SK-N-SH treated with all-trans-retinoic acid at 6 μM for 48 hours (cell line): ENCODE data around the gene NFIB.

ENCODE experiments used
- BACH2 ChIP-seq: fragments of 250-450 bp; sonication (Bioruptor Pico); IDR thresholded peaks from 2 replicates; pipeline ENCODE4 v1.9.0; 2021; ENCODE audit warnings: mild to moderate bottlenecking, borderline replicate concordance
- CREB5 ChIP-seq: fragments of 250-450 bp; sonication (Bioruptor Pico); IDR thresholded peaks from 2 replicates; pipeline ENCODE4 v1.5.1; 2020; ENCODE audit warnings: low read depth, mild to moderate bottlenecking, moderate library complexity
- CSRNP3 ChIP-seq: fragments of 250-450 bp; sonication (Bioruptor Pico); IDR thresholded peaks from 2 replicates; pipeline ENCODE4 v1.5.1; 2021; ENCODE audit warnings: mild to moderate bottlenecking, moderate library complexity
- ESRRG ChIP-seq: fragments of 250-450 bp; sonication (Bioruptor Pico); IDR thresholded peaks from 2 replicates; pipeline ENCODE4 v1.6.1; 2021; ENCODE audit warnings: mild to moderate bottlenecking
- OSR1 ChIP-seq: fragments of 250-450 bp; sonication (Bioruptor Pico); IDR thresholded peaks from 2 replicates; pipeline ENCODE4 v1.8.0; 2022; ENCODE audit warnings: moderate library complexity, mild to moderate bottlenecking, inconsistent platforms
- PATZ1 ChIP-seq: fragments of 250-450 bp; sonication (Bioruptor Pico); IDR thresholded peaks from 2 replicates; pipeline ENCODE4 v1.8.0; 2020; ENCODE audit warnings: mild to moderate bottlenecking, moderate library complexity, borderline replicate concordance
- PPARA ChIP-seq: fragments of 250-450 bp; sonication (Bioruptor Pico); IDR thresholded peaks from 2 replicates; pipeline ENCODE4 v1.5.0; 2020; ENCODE audit warnings: mild to moderate bottlenecking, borderline replicate concordance
- RARB ChIP-seq: fragments of 250-450 bp; sonication (Bioruptor Pico); IDR thresholded peaks from 2 replicates; pipeline ENCODE4 v1.8.0; 2021; ENCODE audit warnings: mild to moderate bottlenecking, moderate library complexity
- ZFP30 ChIP-seq: fragments of 450-650 bp; formaldehyde crosslinking; IDR thresholded peaks from 2 replicates; pipeline ENCODE4 v1.5.0; 2022; ENCODE audit warnings: mild to moderate bottlenecking, moderate library complexity

- TF ChIP-seq PATZ1 (CRISPR knock-in tag) (no peak), ESRRG (CRISPR knock-in tag) (no peak), OSR1 (CRISPR knock-in tag) (no peak), ZFP30 (CRISPR knock-in tag) (no peak), CREB5 (CRISPR knock-in tag) (no peak), PPARA (CRISPR knock-in tag) (no peak), BACH2 (CRISPR knock-in tag) (no peak), CSRNP3 (CRISPR knock-in tag) (no peak), RARB (CRISPR knock-in tag) (no peak)
These were observed 178.5 kb downstream of the NFIB start for GRCh38 chr9:14135421-14135820.
